ENCODE results near the gene KRT15.

The KRT15 gene

GRCh38 chr17:41551365-41551764 is 32.7 kb upstream of the KRT15 start:
- Histone ChIP-seq H3K9me3 (ENCODE audit: low read length) (no peaks in the 10 kb centered on the region), H3K4me2 (ENCODE audit: low read length) (no peak overlapping the region), H3K9ac (ENCODE audit: low read length) (no peak overlapping the region), H3K4me3 (ENCODE audit: low read depth, low read length, poor library complexity, severe bottlenecking) (no peak overlapping the region), H3K9me2 (ENCODE audit: low read depth, low read length) (no peaks in the 10 kb centered on the region), H3F3A (ENCODE audit: insufficient read depth, low read length) (no peaks in the 10 kb centered on the region), H3K4me1 (ENCODE audit: insufficient read depth, low read length, severe bottlenecking) (no peaks in the 10 kb centered on the region), H4K20me1 (ENCODE audit: insufficient read depth, low read length) (no peaks in the 10 kb centered on the region), H3K79me2 (ENCODE audit: insufficient read depth, low read length) (no peaks in the 10 kb centered on the region), H3K36me3 (ENCODE audit: insufficient read depth, low read length) (no peaks in the 10 kb centered on the region), H2AFZ (ENCODE audit: low read length) (no peak overlapping the region), H3K27ac (ENCODE audit: low read depth, low read length, poor library complexity, severe bottlenecking) (no peak overlapping the region), H3K27me3 (ENCODE audit: insufficient read depth, low read length) (0 out of 2 replicates have a peak, but pooled peaks cover 6% of the 10 kb centered on the region)
- TF ChIP-seq, protein P1, sequence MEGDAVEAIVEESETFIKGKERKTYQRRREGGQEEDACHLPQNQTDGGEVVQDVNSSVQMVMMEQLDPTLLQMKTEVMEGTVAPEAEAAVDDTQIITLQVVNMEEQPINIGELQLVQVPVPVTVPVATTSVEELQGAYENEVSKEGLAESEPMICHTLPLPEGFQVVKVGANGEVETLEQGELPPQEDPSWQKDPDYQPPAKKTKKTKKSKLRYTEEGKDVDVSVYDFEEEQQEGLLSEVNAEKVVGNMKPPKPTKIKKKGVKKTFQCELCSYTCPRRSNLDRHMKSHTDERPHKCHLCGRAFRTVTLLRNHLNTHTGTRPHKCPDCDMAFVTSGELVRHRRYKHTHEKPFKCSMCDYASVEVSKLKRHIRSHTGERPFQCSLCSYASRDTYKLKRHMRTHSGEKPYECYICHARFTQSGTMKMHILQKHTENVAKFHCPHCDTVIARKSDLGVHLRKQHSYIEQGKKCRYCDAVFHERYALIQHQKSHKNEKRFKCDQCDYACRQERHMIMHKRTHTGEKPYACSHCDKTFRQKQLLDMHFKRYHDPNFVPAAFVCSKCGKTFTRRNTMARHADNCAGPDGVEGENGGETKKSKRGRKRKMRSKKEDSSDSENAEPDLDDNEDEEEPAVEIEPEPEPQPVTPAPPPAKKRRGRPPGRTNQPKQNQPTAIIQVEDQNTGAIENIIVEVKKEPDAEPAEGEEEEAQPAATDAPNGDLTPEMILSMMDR (IDR thresholded peaks at IDR 0.05; ENCODE audit: low read length): no peak
- TF ChIP-seq EZH2 (IDR thresholded peaks at IDR 0.05; ENCODE audit: borderline replicate concordance, low read length): no peak

- H4K20me1 ChIP-seq (ENCODE audit: insufficient read depth, low read length): no peaks in the 10 kb centered on the region
- no peak overlapping the region for H3K27ac ChIP-seq (ENCODE audit: low read depth, low read length, poor library complexity, severe bottlenecking)
- no peak for TF ChIP-seq EZH2 (IDR thresholded peaks at IDR 0.05; ENCODE audit: borderline replicate concordance, low read length)
- TF ChIP-seq, protein P1 (IDR thresholded peaks at IDR 0.05; ENCODE audit: low read length): no peak
- H3K36me3 ChIP-seq (ENCODE audit: insufficient read depth, low read length): no peaks in the 10 kb centered on the region
- H3K4me1 ChIP-seq (ENCODE audit: insufficient read depth, low read length, severe bottlenecking): no peaks in the 10 kb centered on the region
- no peak overlapping the region for H3K4me3 ChIP-seq (ENCODE audit: low read depth, low read length, poor library complexity, severe bottlenecking)
- no peaks in the 10 kb centered on the region for H3F3A ChIP-seq (ENCODE audit: insufficient read depth, low read length)
- no peak overlapping the region for H2AFZ ChIP-seq (ENCODE audit: low read length)
- H3K27me3 ChIP-seq (ENCODE audit: insufficient read depth, low read length): 0 out of 2 replicates have a peak, but pooled peaks cover 6% of the 10 kb centered on the region
- no peak overlapping the region for H3K4me2 ChIP-seq (ENCODE audit: low read length)
- no peaks in the 10 kb centered on the region for H3K9me3 ChIP-seq (ENCODE audit: low read length)
- no peaks in the 10 kb centered on the region for H3K9me2 ChIP-seq (ENCODE audit: low read depth, low read length)
- no peak overlapping the region for H3K9ac ChIP-seq (ENCODE audit: low read length)
- H3K79me2 ChIP-seq (ENCODE audit: insufficient read depth, low read length): no peaks in the 10 kb centered on the region
These were observed 30.9 kb upstream of the KRT15 start for GRCh38 chr17:41549596-41550039.

DNA sequence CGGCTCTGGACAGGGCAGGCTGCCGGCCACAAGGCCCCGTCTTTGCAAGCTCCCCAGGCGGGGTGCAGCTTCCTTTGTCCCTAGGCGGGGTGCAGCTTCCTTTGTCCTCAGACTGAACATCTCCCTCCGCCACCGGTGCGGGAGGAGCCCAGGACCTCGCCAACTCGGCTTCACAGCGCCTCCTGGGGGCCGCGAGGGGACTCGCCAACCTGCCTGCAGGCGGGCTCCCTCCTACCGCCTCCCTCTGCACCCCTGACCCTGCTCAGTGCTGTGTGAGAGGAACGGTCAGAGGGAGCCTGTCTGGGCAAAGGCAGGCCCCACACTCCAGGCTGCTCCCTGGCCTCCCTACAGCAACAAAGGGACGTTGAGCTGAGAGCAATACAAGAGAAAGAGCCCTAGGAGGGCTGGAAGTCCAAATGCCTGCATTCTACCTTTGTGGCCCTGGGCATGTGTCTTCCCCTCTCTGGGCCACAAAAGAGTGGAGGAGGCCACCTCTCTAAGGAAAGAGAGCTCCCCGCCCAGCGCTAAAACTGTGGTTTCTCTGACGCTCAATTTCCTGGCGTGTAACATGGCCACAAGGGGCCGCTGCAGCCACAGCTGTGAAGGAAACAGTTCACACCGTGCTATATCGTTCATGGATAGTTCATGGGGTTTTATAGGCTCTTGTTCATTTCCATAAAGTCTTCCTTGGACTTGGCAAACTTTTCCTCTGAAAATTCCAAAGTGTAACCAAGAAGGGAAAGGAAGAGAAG is 30.3 kb upstream of the KRT15 start:
- Histone ChIP-seq H4K20me1 (ENCODE audit: insufficient read depth, low read length) (no peaks in the 10 kb centered on the region), H3K4me2 (ENCODE audit: low read length) (no peak overlapping the region), H3K9me3 (ENCODE audit: low read length) (no peaks in the 10 kb centered on the region), H3K4me3 (ENCODE audit: low read depth, low read length, poor library complexity, severe bottlenecking) (no peak overlapping the region), H3K36me3 (ENCODE audit: insufficient read depth, low read length) (no peaks in the 10 kb centered on the region), H2AFZ (ENCODE audit: low read length) (no peak overlapping the region), H3F3A (ENCODE audit: insufficient read depth, low read length) (no peaks in the 10 kb centered on the region), H3K79me2 (ENCODE audit: insufficient read depth, low read length) (no peaks in the 10 kb centered on the region), H3K27ac (ENCODE audit: low read depth, low read length, poor library complexity, severe bottlenecking) (no peak overlapping the region), H3K27me3 (ENCODE audit: insufficient read depth, low read length) (0 out of 2 replicates have a peak, but pooled peaks cover 6% of the 10 kb centered on the region), H3K9me2 (ENCODE audit: low read depth, low read length) (no peaks in the 10 kb centered on the region), H3K4me1 (ENCODE audit: insufficient read depth, low read length, severe bottlenecking) (no peaks in the 10 kb centered on the region), H3K9ac (ENCODE audit: low read length) (no peak overlapping the region)
- TF ChIP-seq EZH2 (IDR thresholded peaks at IDR 0.05; ENCODE audit: borderline replicate concordance, low read length): no peak
- TF ChIP-seq, protein P1 (IDR thresholded peaks at IDR 0.05; ENCODE audit: low read length): peak; percentile 97

Data from OCI-LY1 (cell line).